ENCODE data around the gene ARHGAP28.

The ARHGAP28 gene

GRCh38 chr18:6733758-6734157 lies 4.2 kb downstream of the ARHGAP28 start:
- DNase-seq (ENCODE audit: low read depth, low spot score): no peak

GRCh38 chr18:6734726-6735430 lies 5.4 kb downstream of the ARHGAP28 start:
- DNase-seq (ENCODE audit: low read depth, low spot score): no peak

GRCh38 chr18:6737833-6738232 lies 8.3 kb downstream of the ARHGAP28 start:
- no peak for DNase-seq (ENCODE audit: low read depth, low spot score)

- no peak for DNase-seq (ENCODE audit: low read depth, low spot score)
These were observed 9.1 kb downstream of the ARHGAP28 start for GRCh38 chr18:6738622-6739021.

GRCh38 chr18:6741232-6741663 lies 11.7 kb downstream of the ARHGAP28 start:
- peak; percentile 87 for DNase-seq (ENCODE audit: low read depth, low spot score)

- DNase-seq (ENCODE audit: low read depth, low spot score): no peak
These were observed 12.3 kb downstream of the ARHGAP28 start for GRCh38 chr18:6741786-6742185.

- DNase-seq (ENCODE audit: low read depth, low spot score): no peak
These were observed 14.5 kb downstream of the ARHGAP28 start for GRCh38 chr18:6743999-6744398.

- DNase-seq (ENCODE audit: low read depth, low spot score): no peak
These were observed 15.4 kb downstream of the ARHGAP28 start for GRCh38 chr18:6744816-6745455.

GRCh38 chr18:6745504-6746031 lies 16.1 kb downstream of the ARHGAP28 start:
- DNase-seq (ENCODE audit: low read depth, low spot score): no peak

- DNase-seq (ENCODE audit: low read depth, low spot score): no peak
These were observed 17.0 kb downstream of the ARHGAP28 start for GRCh38 chr18:6746386-6746960.

- peak; percentile 79 for DNase-seq (ENCODE audit: low read depth, low spot score)
These were observed 18.1 kb downstream of the ARHGAP28 start for GRCh38 chr18:6747646-6748045.

- DNase-seq (ENCODE audit: low read depth, low spot score): no peak
These were observed 18.7 kb downstream of the ARHGAP28 start for GRCh38 chr18:6748241-6748640.

GRCh38 chr18:6750411-6750810 lies 20.9 kb downstream of the ARHGAP28 start:
- DNase-seq (ENCODE audit: low read depth, low spot score): no peak

- DNase-seq (ENCODE audit: low read depth, low spot score): no peak
These were observed 21.7 kb downstream of the ARHGAP28 start for GRCh38 chr18:6751222-6751621.

- DNase-seq (ENCODE audit: low read depth, low spot score): peak; percentile 87
These were observed 22.8 kb downstream of the ARHGAP28 start for GRCh38 chr18:6752202-6752860.

GRCh38 chr18:6755107-6755506 lies 25.6 kb downstream of the ARHGAP28 start:
- no peak for DNase-seq (ENCODE audit: low read depth, low spot score)

GRCh38 chr18:6757931-6758330 lies 28.4 kb downstream of the ARHGAP28 start:
- DNase-seq (ENCODE audit: low read depth, low spot score): peak; percentile 68

- no peak for DNase-seq (ENCODE audit: low read depth, low spot score)
These were observed 30.1 kb downstream of the ARHGAP28 start for GRCh38 chr18:6759579-6759978.

GRCh38 chr18:6763524-6763923 lies 34.0 kb downstream of the ARHGAP28 start:
- no peak for DNase-seq (ENCODE audit: low read depth, low spot score)

- no peak for DNase-seq (ENCODE audit: low read depth, low spot score)
These were observed 34.9 kb downstream of the ARHGAP28 start for GRCh38 chr18:6764382-6764781.

GRCh38 chr18:6773777-6774176 lies 44.3 kb downstream of the ARHGAP28 start:
- DNase-seq (ENCODE audit: low read depth, low spot score): no peak

- no peak for DNase-seq (ENCODE audit: low read depth, low spot score)
These were observed 45.7 kb downstream of the ARHGAP28 start for GRCh38 chr18:6775237-6775636.
